ENCODE results near the gene LMO7. TPM values are rescaled to one million over a fixed set of nuclear protein-coding genes. Genes with fewer than 3 reads are reported as not detected.

The LMO7 gene
- total RNA-seq, 1 donor from 2014 or later: 125 TPM

GRCh38 chr13:75843074-75843473 lies 206.9 kb downstream of the LMO7 start:
- DNase-seq (ENCODE audit: low spot score): no peak

GRCh38 chr13:75843991-75844390 lies 207.9 kb downstream of the LMO7 start:
- no peak for DNase-seq (ENCODE audit: low spot score)

GRCh38 chr13:75847588-75847987 lies 211.5 kb downstream of the LMO7 start:
- no peak for DNase-seq (ENCODE audit: low spot score)

- no peak for DNase-seq (ENCODE audit: low spot score)
Measured at GRCh38 chr13:75850916-75851315, 214.8 kb downstream of the LMO7 start.

- DNase-seq (ENCODE audit: low spot score): no peak
Measured at GRCh38 chr13:75855216-75855615, 219.1 kb downstream of the LMO7 start.

- DNase-seq (ENCODE audit: low spot score): no peak
Measured at GRCh38 chr13:75855847-75856246, 219.7 kb downstream of the LMO7 start.

- no peak for DNase-seq (ENCODE audit: low spot score)
Measured at GRCh38 chr13:75857291-75857690, 221.2 kb downstream of the LMO7 start.

- no peak for DNase-seq (ENCODE audit: low spot score)
Measured at GRCh38 chr13:75860935-75861334, 224.8 kb downstream of the LMO7 start.

- no peak for DNase-seq (ENCODE audit: low spot score)
Measured at GRCh38 chr13:75861786-75862185, 225.7 kb downstream of the LMO7 start.

- no peak for DNase-seq (ENCODE audit: low spot score)
Measured at GRCh38 chr13:75864718-75865117, 228.6 kb downstream of the LMO7 start.

GRCh38 chr13:75867379-75868117 lies 231.4 kb downstream of the LMO7 start:
- no peak for DNase-seq (ENCODE audit: low spot score)

- DNase-seq (ENCODE audit: low spot score): no peak
Measured at GRCh38 chr13:75869981-75870380, 233.9 kb downstream of the LMO7 start.

GRCh38 chr13:75870397-75870903 lies 234.3 kb downstream of the LMO7 start:
- DNase-seq (ENCODE audit: low spot score): peak; percentile 40

- no peak for DNase-seq (ENCODE audit: low spot score)
Measured at GRCh38 chr13:75871059-75871458, 234.9 kb downstream of the LMO7 start.

- DNase-seq (ENCODE audit: low spot score): no peak
Measured at GRCh38 chr13:75872980-75873379, 236.8 kb downstream of the LMO7 start.

- no peak for DNase-seq (ENCODE audit: low spot score)
Measured at GRCh38 chr13:75873494-75873893, 237.4 kb downstream of the LMO7 start.

GRCh38 chr13:75875450-75875849 lies 239.3 kb downstream of the LMO7 start:
- DNase-seq (ENCODE audit: low spot score): no peak

- DNase-seq (ENCODE audit: low spot score): peak; percentile 80
Measured at GRCh38 chr13:75876142-75877050, 240.3 kb downstream of the LMO7 start.

- no peak for DNase-seq (ENCODE audit: low spot score)
Measured at GRCh38 chr13:75877071-75877470, 240.9 kb downstream of the LMO7 start.

GRCh38 chr13:75879656-75880055 lies 243.5 kb downstream of the LMO7 start:
- DNase-seq (ENCODE audit: low spot score): no peak

GRCh38 chr13:75881109-75881775 lies 245.1 kb downstream of the LMO7 start:
- no peak for DNase-seq (ENCODE audit: low spot score)

GRCh38 chr13:75882261-75882660 lies 246.1 kb downstream of the LMO7 start:
- DNase-seq (ENCODE audit: low spot score): no peak

All from umbilical cord (tissue), 2 donors.